Astrocyte of the spinal cord (primary cell): ENCODE measurements around the gene KIAA0586.
A peak's percentile ranks its signal among the peaks of the same experiment; 100 is the strongest.

Experiments used
- DNase-seq: peaks from one replicate; pipeline ENCODE4 v3.0.0; 2011; ENCODE audit warnings: low read depth, low spot score
- H3K4me3 ChIP-seq: 2 replicates; pipeline ENCODE4 v1.5.1; 2011; ENCODE audit warnings: low read depth, mild to moderate bottlenecking, low read length, moderate library complexity
- in situ Hi-C: cut with HindIII; loops from 2 replicates; pipeline ENCODE4 v1.10.0; 2017; ENCODE audit warnings: low sequenced_read_pairs
- TF ChIP-seq, protein P1 (sequence below): IDR thresholded peaks from 2 replicates; pipeline ENCODE4 v1.5.1; 2012; ENCODE audit warnings: low read depth, mild to moderate bottlenecking, low read length, inconsistent platforms

Gene KIAA0586

DNA sequence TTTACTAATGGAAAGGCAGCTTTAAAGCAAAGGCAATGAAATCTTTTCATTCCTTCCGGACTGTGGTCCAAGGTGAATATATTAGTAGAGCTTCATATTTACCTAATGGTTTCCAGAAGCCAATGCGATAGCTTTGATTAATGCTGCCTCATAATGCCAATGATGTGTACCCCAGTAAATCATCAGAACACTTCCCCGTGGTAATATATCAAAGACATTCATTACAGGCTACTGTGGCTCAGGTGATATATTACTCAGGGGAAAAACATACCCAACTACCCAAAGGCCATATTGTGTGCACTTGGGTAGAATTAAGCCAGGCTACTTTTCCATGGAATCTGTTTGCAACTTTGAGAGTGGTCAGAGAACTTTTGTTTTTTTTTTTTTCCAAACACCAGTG lies 140.8 kb downstream of the KIAA0586 start:
- no peak overlapping the region for H3K4me3 ChIP-seq
- no peak for DNase-seq
- TF ChIP-seq, protein P1, sequence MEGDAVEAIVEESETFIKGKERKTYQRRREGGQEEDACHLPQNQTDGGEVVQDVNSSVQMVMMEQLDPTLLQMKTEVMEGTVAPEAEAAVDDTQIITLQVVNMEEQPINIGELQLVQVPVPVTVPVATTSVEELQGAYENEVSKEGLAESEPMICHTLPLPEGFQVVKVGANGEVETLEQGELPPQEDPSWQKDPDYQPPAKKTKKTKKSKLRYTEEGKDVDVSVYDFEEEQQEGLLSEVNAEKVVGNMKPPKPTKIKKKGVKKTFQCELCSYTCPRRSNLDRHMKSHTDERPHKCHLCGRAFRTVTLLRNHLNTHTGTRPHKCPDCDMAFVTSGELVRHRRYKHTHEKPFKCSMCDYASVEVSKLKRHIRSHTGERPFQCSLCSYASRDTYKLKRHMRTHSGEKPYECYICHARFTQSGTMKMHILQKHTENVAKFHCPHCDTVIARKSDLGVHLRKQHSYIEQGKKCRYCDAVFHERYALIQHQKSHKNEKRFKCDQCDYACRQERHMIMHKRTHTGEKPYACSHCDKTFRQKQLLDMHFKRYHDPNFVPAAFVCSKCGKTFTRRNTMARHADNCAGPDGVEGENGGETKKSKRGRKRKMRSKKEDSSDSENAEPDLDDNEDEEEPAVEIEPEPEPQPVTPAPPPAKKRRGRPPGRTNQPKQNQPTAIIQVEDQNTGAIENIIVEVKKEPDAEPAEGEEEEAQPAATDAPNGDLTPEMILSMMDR, result no peak
- in situ Hi-C loops, result no loop called here

DNA sequence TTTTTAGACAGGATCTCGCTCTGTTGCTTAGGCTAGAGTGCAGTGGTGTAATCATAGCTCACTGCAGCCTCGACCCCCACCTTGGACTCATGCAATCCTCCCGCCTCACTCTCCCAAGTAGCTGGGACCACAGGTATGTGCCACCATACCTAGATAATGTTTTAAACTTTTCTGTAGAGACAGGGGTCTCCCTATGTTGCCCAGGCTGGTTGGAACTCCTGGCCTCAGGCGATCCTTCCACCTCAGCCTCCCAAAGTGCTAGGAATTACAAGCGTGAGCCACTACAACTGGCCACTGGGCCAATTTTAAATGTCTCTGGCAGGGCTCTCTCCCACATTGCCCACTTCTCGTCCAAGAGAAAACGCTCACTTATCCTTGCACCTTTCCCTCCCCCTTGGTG lies 143.7 kb downstream of the KIAA0586 start:
- in situ Hi-C loops, result no loop called here
- H3K4me3 ChIP-seq, result no peak overlapping the region
- DNase-seq, result no peak
- TF ChIP-seq, protein P1, result no peak

DNA sequence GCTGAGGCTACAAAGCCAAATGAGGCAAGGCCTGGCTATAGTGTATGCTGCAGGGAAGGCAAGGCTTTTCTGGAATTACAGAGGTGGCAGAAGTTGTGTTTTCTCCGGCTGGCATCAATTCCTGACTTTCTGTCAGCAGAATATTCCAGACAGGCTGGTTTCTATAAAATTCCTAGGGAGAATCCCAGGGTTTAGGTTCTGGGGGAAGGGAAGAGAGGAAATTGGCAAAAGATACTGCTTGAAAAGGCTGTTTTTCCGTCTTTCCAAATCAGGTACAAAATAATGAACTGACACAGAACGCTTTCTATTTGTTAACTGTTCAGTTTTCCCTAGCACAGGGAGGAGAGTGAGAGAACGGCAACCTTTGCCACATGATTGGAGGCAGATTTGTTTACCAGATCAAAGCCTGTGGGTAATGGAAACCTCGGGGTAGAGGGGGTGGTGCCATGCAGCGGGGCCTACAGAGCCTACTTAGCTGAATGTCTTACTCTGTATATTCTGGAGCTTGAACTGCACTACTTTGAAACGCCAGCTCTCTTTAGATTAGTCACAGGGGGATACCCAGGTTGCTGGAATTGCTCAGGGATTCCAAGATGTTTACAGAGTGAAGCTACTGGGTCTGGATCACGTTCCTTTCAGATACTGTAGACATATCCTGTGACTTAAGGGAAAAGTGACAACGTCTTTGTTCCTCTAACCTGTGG lies 144.4 kb downstream of the KIAA0586 start:
- in situ Hi-C loops, result no loop called here
- TF ChIP-seq, protein P1, result no peak
- DNase-seq, result peak; percentile 44
- no peak overlapping the region for H3K4me3 ChIP-seq

DNA sequence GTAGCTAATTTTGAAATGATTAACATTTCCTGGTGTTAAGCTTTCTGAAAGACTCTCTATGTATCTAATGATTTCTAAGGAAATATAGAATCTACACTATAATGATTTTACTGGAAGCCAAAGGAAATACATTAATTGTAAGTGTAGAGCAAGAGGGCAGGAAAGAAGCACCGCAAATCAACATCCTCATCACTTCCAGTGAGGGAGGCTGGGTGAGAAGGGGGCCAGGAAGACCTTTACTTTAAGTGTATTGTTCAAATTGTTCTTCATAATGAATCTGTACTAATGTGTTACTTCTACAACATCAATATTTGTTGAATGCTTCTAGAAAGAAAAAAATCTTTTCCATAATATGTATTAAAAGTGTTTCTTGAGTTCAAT lies 144.9 kb downstream of the KIAA0586 start:
- in situ Hi-C loops, result no loop called here
- TF ChIP-seq, protein P1, result no peak
- no peak overlapping the region for H3K4me3 ChIP-seq
- no peak for DNase-seq

DNA sequence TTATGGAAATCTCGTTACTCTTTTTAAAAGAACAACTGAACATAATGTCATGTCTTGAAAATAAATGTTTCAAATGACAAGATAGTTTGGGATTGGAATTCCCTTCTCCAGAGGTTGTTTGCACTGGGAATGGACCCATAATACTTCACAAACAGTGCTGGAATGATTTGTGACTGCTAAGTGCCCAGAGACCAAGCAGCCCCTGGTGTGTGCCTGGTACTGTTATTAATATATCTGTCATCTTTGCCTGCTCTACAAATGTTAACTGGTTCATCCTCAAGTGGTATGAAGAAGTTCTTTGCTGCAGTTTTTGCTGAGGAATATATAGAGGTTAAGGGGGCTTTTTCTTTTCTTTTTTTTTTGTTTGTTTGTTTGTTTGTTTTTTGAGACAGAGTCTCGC lies 145.3 kb downstream of the KIAA0586 start:
- TF ChIP-seq, protein P1, result no peak
- no peak for DNase-seq
- in situ Hi-C loops, result no loop called here
- H3K4me3 ChIP-seq, result no peak overlapping the region

DNA sequence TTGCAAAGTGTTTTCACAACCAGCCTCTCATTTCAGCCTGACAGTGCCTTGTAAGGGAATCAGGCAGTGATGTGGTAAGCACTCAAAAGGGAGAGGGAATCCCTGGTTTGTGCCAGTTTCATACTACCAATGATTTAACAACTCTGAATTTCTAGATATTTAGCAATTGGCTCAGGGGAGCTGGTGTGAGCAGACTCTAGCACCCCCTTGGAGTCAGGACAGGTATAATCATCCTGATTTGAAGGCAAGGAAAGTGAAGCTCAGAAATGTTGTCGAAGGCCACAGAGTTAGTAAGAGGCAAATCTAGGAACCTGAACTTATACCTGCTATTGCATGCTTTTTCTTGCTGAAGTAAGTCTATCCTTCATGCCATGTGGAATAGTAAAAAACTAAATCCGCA lies 147.1 kb downstream of the KIAA0586 start:
- DNase-seq, result no peak
- no peak overlapping the region for H3K4me3 ChIP-seq
- TF ChIP-seq, protein P1, result no peak
- in situ Hi-C loops, result no loop called here
